HG03575 (cell line): ENCODE results near the gene NPEPL1.

Experiments
- ATAC-seq: cut with Tn5 transposase; IDR thresholded peaks from one replicate; pipeline ENCODE4 v1.9.1; 2021; ENCODE audit not compliant: unreplicated experiment, insufficient number of reproducible peaks, low FRiP score; ENCODE audit errors: extremely low read depth

The NPEPL1 gene

DNA sequence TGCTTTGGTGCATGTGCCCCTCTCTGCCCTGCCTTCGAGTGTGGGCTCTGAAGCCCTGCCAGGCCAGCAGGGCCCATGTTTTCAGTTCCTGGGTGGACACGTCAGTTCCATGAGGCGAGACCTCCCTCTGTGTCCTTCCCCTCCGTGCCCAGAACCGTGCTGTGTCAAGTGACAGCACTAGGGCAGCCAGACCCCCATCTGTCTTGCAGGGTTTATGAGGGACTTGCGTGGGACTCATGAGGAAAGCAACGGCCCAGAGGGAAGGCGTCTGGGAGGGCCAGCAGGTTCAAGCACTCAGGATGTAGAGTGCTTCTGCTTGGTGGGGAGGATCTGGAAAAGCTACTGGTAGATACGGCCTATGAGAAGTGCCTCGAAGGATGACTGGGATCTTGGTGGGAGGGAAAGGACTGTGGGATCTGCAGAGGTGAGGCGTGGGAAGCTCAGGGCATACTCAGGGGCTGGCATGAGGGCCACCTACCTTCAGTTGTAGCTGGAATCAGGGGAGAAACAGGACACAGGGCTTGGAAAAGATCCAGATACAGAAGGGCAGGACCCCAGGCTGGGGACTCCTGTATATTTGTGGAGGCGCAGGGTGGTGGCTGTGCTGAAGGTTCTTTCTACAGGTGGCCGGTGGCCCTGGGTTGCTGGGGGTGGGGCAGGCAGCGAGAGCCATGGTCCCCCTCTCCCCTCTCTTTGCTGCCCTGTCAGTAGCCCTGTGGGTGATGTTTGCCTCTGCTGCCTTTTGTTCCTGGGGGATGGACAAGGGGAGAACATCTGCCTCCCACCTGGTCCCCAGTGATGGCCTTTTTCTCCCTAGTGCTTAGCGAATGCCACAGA, 5.5 kb downstream of the NPEPL1 start:
- no peak for ATAC-seq

DNA sequence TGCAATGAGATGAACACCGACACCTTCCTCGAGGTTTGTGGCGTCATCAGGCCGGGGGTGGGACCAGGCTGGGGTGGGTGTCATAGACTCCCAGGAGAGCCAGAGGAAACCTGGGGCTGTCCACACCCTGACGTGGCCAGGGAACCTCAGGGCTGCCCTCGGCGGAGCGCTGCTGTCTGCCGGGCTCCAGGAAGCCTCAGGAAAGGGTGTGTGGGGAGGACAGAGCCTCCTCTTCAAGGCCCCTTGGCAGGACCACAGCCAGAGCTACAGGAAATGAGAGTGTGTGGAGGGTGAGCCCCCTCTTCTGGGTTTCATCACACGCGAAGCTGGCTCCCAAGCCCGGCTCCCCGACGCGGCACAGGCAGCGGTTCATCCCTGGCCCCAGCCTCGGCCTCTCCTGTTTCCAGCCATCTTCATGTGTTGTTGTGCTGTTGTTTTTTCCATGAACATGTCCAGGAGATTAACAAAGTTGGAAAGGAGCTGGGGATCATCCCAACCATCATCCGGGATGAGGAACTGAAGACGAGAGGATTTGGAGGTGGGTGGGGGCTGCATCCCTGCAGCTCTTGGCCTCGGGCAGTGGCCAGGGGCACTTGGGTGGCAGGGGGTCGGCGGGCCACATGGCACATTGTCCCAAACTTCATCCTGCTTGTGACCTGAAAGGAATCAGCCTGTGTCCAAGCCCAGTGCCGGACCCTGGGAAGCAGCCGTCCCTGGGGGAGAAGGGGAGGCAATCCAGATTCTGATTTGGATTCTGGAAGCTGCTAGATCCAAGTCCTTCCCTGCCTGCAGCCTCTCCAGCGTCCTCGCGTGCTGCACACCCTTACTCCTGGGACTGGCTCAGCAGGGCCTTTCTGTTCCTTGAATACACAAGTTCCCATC, 6.4 kb downstream of the NPEPL1 start:
- no peak for ATAC-seq

DNA sequence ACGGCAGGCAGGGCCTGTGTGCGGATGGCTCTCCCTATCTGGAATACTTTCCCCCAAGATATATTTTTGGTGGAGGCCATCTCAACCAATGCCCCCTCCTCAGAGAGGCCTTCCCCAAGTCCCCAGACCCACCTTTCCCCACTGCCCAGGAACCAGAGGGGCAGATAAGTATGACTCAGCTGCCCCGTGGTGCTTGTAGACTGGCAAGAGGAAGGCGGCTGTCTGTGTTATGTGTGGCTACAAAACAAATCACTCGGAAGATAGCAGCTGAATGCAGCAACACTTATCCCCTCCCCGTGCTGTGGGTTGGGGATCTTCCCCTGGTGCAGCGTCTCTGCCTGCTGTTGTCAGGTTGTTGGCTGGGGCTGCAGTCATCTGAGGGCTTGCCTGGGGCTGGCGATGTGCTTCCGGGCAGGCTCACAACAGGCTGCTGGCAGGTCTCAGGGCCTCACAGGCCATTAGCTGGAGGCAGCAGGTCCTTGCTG, 7.1 kb downstream of the NPEPL1 start:
- no peak for ATAC-seq

DNA sequence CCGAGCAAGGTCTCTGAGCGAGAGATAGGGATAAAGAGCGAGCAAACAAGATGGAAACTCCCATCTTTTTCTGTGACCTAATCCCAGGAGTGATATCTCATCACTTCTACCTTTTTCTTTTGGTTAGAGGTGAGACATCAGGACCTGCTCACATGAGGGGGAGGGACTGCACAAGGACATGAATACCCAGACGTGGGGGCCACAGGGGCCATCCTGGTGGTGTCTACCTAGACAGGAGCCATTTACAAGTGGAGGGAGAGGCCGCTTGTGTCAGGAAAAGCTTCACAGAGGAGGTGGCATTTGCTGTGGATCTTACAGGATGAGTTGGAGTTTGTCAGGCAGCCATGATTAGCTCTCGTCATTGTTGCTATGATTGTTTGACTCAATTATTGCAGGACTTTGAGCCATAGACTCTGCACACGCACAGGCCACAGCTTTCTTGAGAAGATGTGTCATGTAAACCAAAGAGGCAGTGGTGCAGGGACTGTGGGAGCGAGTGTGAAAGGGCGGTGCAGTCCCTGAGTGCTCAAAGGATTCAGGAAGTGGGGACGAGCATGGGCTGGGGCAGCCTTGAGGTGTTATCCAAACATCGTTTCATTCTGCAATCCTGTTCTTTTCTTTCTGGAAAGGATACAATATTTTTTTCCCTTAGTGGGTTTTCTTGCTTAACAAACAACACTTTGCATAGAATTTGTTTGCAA, 7.7 kb downstream of the NPEPL1 start:
- no peak for ATAC-seq

DNA sequence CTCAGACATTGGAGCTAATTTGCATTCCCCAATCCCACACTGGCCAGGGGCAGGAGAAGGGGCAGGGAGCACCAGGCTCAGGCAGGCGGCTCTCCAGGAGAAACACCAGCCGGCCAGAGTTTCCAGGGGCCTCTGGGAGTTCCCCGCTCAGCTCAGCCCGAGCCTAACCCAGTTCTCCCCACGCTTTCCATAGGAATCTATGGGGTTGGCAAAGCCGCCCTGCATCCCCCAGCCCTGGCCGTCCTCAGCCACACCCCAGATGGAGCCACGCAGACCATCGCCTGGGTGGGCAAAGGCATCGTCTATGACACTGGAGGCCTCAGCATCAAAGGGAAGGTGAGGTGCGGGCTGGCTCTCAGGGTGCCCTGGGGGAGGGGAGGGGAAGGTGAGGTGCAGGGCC, 8.2 kb downstream of the NPEPL1 start:
- no peak for ATAC-seq

DNA sequence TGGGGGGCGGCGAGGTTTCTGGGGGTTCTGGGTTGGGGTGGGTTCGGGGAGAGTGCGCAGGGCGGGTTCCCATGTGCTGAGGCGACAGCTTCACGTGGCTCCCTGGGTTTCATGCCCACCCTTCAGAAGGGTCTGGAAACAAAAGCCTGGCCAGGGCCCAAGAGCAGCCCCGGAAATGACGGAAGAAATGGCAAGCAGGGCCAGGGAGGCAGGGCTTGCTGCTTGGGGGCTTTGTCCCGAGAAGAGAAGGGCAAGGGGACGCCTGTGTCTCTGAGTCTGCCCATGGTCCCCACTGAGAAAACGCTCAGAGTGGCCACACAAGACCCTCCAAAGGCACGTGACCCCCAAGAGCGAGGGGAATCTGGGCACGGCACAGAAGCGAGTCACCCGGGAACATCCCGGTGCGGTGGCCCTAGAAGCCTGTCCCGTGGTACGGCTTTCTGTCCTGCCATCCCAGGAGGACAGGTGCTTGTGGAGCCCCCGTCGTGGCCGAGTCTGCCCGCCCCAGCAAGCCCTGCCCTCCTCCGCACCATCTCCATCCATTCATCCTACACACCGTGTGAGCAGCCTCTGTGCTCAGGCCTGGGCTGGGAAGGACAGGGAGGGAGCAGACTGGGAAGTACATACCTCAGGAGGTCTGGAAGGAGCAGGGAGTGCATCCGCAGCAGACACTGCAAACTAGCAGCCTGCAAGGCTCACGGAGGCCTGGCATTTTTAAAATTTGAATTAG, 9.0 kb downstream of the NPEPL1 start:
- ATAC-seq: no peak

DNA sequence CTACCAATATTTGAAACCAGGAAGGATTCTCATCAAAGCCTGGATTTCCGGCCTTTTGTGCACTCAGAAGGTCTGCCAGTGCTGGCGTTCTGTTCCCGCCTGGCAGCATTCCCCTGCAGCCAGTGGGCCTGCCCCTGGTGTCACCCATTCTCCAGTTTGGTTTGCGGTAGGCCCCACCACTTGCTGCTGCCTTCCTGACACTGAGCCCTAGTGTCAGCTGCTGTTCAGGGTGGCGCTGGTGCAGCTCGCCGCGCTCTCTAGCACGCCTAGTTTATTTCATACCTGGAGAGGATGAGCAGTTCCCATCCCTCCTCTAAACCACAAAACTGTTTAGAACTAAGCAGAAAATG, 9.5 kb downstream of the NPEPL1 start:
- no peak for ATAC-seq

DNA sequence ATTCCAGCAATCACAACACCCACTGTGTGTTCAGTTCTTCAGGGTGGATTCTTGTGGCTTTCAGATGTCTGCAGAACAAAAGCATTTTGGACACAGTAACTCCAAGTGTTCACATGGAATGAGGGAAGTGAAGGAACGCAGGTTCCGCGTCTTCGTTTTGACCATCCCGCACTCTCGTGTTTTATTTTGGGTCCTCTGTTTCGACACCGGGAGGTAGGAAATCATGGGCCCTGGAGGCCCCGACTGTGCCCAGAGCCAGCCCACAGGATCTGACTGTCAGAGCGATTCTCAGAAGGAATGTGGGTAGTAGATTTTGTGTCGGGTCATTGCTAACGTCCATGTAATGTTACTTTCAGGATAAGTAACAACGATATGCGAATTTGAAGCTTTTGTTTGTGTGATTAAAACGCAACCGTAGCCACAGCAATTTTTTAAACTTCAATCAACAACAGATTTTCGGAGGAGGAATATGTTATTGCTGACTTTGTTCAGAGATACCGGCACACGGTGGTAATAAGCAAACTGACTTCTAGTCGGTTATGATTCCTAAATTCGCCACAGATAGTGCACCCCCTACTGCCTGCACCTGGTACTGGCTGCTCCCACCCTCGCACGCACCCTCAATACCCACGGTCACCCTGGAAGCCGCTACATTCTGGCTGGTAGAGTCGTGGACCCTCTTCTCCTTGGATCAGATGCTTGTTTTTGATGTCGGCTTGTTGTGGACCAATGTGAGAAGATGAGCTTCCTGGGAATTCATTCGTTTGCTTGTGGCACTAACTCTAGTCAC, 10.5 kb downstream of the NPEPL1 start:
- ATAC-seq: no peak

DNA sequence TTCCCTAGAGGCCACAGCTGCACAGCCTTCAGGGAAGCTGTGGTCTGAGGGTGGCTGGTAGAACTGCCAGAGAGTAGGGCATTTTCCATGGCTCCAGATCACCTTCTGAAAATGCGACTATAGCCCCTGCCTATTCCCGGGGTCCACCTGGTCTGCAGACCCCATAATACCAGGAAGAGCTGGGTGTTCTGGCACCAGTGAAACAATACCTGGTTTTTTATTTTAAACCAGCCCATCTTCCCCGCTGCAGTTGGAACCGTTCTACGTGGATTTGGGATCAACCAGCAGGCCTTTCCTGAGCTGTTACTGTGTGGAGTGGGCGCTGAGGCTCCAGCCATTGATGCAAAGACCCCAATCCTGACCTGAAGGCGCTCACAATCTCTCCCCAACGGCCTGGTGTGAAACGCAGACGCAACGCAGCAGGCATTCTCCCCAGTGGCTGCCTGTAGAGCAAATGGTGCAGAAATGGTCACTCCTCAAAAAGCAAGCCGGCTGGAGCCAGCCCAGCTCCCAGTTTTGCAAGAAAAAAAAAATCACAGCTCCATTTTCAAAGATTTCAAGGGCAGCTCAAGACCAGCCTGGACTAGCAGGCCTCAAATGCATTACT, 11.3 kb downstream of the NPEPL1 start:
- ATAC-seq: no peak

DNA sequence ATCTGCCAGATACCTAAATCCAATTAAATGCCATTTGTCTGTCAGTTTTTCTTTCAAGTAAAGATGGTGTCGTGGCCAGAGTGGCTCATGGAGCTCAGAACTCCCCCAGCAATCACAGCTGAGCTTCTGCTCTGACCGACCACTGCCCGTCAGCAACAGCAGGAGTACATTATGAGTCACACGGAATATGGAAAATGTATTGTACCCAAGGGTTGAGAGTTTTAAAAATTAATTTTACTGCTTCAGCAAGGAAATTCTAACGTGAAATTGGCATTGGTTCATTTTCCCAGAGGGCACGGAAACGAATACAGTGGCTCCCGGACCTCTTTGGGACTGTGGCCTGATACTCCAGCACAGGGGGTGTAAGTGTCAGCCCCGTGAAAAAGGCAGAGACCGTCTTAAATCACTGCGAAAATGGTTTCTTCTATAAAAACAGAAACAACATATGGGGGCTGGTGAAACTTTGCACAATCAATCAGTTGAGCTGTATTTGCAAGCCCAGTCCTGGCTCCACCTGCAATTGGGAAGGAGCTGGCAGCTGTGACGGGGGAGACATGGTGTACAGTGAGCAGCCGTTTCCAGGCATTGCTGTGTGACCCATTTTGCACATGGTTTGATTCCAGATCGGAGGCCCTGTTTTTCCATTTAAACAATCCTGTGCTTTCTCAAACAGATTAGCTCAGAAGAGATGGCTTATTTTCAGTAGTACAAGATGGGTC, 12.8 kb downstream of the NPEPL1 start:
- ATAC-seq: no peak

DNA sequence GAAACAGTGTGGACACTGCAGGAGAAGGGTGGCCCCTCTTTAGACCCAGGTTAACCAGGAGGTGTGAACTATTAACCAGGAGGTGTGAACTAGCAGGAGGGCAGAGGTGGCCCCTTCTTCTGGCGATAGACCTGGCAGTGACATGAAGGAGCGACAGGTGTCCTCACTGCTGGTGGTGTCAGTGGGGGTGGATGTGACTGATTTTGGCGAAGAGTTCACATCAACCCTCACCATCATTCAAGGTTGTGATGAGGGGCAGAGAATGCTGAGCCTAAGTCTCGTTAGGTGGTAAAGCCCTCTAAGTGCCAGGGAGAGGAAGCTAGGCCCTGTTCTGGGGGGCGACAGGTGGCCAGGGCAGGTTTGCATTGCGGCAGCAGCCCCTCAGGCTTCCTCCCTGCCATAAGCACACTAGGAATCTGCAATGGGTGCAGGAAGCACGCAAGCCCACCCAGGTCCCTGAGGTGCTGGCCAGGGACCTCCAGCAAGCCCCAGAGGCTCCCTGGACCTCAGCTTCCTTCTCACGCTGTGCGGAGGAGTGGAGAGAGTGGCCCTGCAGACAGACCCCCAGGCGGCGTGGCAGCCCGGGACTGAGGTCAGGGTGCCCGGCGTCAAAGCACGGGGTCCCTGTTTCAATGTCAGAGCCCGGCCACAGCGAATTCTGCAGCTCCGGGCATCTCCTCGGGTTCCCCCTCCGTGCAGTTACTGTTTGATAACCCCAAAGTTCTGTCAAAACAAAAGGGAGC, 13.7 kb downstream of the NPEPL1 start:
- ATAC-seq: no peak

DNA sequence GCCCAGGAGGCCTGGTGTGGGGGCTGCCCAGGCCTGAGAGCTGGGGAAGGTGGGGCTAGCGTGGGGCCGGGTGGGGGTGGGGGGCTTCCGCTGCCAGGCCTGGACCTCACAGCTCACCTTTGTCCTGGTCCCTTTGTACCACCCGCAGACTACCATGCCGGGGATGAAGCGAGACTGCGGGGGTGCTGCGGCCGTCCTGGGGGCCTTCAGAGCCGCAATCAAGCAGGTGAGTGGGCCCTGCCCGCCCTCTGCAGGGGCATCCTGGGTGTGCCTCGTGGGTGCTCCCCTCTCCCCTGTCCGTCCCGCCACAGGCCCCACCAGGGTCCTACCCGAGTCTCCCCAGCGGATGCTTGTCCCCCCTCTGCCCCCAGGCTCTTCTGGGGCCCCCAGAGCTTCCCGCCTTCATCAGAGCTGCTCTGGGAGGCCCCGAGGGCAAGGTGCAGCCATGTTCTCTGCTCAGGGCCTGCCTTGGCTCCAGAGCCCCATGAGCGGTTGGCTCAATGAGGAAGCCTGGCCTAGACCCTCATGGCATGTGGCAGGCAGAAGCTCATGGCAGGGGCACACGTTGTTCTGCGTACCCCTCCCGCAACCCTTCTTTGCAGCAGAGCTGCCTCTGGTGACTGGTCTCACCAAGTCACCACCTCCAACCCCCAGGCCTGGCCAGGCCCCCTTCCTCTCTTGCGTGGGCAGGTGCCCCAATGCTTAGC, 14.5 kb downstream of the NPEPL1 start:
- no peak for ATAC-seq

DNA sequence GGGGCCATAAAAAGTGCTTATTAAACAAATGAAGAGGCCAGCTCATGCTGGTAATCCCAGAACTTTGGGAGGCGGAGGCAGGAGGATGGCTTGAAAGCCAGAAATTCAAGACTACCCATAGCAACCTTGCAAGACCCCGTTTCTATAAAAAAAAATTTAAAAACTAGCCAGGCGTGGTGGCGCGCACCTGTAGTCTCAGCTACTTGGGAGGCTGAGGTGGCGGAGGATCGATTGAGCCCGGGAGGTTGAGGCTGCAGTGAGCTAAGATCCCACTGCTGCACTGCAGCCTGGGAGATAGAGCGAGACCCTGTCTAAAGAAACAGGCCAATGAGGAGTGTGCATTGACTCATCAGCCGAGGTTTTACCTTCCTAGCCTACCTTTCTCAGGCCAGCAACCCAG, 15.2 kb downstream of the NPEPL1 start:
- no peak for ATAC-seq

DNA sequence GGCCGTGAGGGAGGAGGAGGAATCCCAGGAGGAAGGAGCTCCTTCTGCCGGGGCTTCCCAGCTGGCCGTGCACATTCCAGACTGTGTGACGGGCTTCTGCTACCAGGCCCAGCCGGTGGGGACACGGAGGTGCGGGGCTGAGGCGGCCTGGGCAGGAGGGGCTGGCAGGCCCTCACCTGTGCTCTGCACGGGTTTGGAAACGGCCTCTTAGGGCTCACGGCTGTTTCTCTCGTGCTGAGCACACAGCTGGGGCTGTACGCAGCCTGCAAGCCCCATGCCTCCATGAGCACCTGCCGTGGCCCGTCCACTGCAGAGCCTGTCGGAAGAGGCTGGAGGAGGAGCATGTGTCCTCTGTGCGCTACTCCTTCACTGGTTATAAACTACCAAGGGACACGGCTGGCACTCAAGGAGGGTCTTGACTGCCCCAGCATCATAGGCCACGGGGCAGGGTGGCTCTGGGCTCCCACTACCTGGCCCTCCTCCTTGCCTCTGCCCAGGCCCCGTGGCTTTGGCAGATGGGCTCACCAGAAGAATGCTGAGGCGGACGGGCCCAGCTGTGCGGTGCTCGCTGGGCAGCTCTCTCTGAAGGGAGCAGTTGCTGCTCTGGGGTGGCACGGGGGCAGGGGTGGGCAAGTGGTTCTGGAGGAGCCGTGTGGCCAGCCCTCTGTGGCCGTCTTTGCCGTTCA, 15.8 kb downstream of the NPEPL1 start:
- ATAC-seq: no peak

DNA sequence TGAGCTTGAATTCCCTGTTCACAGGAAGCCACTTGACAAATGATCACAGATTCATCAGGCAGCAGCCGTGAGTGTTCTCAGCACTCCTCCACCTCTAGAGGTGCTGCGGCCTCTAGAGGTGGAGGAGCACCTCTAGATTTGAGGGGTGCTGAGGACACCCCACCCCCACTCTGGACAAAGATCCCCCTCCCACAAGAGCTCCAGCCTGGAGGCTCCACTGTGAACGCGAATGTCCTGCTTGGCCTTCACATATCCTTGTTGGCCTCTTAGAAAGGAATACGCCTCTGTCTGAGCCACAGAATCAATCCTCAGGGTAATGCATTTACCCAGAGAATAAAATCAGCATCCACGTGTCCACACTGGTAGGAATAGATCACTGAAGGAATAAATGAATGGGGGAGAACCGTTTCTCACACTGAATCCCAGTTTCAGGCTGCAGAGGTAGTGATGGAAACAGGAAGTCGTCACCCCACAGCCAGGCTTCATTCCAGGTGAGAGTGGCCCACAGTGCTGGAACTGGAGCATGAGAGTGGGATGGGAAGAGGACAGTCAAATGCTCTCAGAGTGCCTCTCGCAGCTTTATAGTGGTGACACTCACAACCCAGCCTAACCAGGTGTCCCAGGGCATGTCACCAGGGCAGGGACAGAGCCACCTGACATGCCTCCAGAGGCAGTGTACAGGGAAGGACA, 16.6 kb downstream of the NPEPL1 start:
- no peak for ATAC-seq
